ENCODE results near the gene PTPRG. TPM values are rescaled to one million over a fixed set of nuclear protein-coding genes. Genes with fewer than 3 reads are reported as not detected.

Gene PTPRG
- polyA plus RNA-seq, 3 donors, result 78.2 to 84.6 (median 83.3) TPM

- DNase-seq, result no peak
These were observed 542.2 kb downstream of the PTPRG start for GRCh38 chr3:62103531-62103930.

- no peak for DNase-seq
These were observed 548.2 kb downstream of the PTPRG start for GRCh38 chr3:62109534-62109933.

GRCh38 chr3:62110443-62111225 lies 549.3 kb downstream of the PTPRG start:
- no peak for DNase-seq

- no peak for DNase-seq
These were observed 551.7 kb downstream of the PTPRG start for GRCh38 chr3:62113092-62113491.

GRCh38 chr3:62114763-62115162 lies 553.4 kb downstream of the PTPRG start:
- DNase-seq, result no peak

- DNase-seq, result no peak
These were observed 556.7 kb downstream of the PTPRG start for GRCh38 chr3:62117903-62118548.

GRCh38 chr3:62119139-62119538 lies 557.8 kb downstream of the PTPRG start:
- DNase-seq, result no peak

GRCh38 chr3:62122819-62123218 lies 561.4 kb downstream of the PTPRG start:
- DNase-seq, result no peak

- DNase-seq, result no peak
These were observed 564.0 kb downstream of the PTPRG start for GRCh38 chr3:62125380-62125779.

GRCh38 chr3:62127116-62127515 lies 565.7 kb downstream of the PTPRG start:
- no peak for DNase-seq

GRCh38 chr3:62128051-62128450 lies 566.7 kb downstream of the PTPRG start:
- no peak for DNase-seq

- no peak for DNase-seq
These were observed 567.3 kb downstream of the PTPRG start for GRCh38 chr3:62128681-62129080.

- no peak for DNase-seq
These were observed 569.7 kb downstream of the PTPRG start for GRCh38 chr3:62131050-62131449.

GRCh38 chr3:62131620-62132019 lies 570.2 kb downstream of the PTPRG start:
- no peak for DNase-seq

GRCh38 chr3:62132027-62132602 lies 570.7 kb downstream of the PTPRG start:
- DNase-seq, result no peak

GRCh38 chr3:62133015-62133414 lies 571.6 kb downstream of the PTPRG start:
- DNase-seq, result no peak

- no peak for DNase-seq
These were observed 572.7 kb downstream of the PTPRG start for GRCh38 chr3:62134061-62134496.

GRCh38 chr3:62135741-62136140 lies 574.4 kb downstream of the PTPRG start:
- DNase-seq, result no peak

- DNase-seq, result no peak
These were observed 578.6 kb downstream of the PTPRG start for GRCh38 chr3:62139957-62140356.

GRCh38 chr3:62142331-62143085 lies 581.1 kb downstream of the PTPRG start:
- DNase-seq, result peak; percentile 71

GRCh38 chr3:62143843-62144450 lies 582.6 kb downstream of the PTPRG start:
- no peak for DNase-seq

GRCh38 chr3:62144482-62144881 lies 583.1 kb downstream of the PTPRG start:
- no peak for DNase-seq
